Measurements from ENCODE around the gene WFIKKN1.

WFIKKN1 gene

GRCh38 chr16:626787-627453 is 3.9 kb upstream of the WFIKKN1 start:
- ATAC-seq, result peak; percentile 91
- TF ChIP-seq ZNF565 (CRISPR knock-in tag; conservative IDR thresholded peaks at IDR 0.05; ENCODE audit: low read depth), result no peak
- TF ChIP-seq ESRRG (CRISPR knock-in tag; IDR thresholded peaks at IDR 0.05), result no peak
- no peak for TF ChIP-seq ZFP30 (CRISPR knock-in tag; IDR thresholded peaks at IDR 0.05)
- TF ChIP-seq ZNF70 (CRISPR knock-in tag; IDR thresholded peaks at IDR 0.05), result no peak
- TF ChIP-seq ZFP3 (CRISPR knock-in tag; IDR thresholded peaks at IDR 0.05), result no peak
- TF ChIP-seq RARB (CRISPR knock-in tag; IDR thresholded peaks at IDR 0.05), result no peak
- TF ChIP-seq TCF4 (CRISPR knock-in tag; IDR thresholded peaks at IDR 0.05; ENCODE audit: borderline replicate concordance), result no peak
- TF ChIP-seq ARNTL (CRISPR knock-in tag; IDR thresholded peaks at IDR 0.05; ENCODE audit: borderline replicate concordance, low read depth), result no peak
- TF ChIP-seq, protein P1, sequence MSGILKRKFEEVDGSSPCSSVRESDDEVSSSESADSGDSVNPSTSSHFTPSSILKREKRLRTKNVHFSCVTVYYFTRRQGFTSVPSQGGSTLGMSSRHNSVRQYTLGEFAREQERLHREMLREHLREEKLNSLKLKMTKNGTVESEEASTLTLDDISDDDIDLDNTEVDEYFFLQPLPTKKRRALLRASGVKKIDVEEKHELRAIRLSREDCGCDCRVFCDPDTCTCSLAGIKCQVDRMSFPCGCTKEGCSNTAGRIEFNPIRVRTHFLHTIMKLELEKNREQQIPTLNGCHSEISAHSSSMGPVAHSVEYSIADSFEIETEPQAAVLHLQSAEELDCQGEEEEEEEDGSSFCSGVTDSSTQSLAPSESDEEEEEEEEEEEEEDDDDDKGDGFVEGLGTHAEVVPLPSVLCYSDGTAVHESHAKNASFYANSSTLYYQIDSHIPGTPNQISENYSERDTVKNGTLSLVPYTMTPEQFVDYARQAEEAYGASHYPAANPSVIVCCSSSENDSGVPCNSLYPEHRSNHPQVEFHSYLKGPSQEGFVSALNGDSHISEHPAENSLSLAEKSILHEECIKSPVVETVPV (CRISPR knock-in tag; IDR thresholded peaks at IDR 0.05), result no peak
- TF ChIP-seq SNAI2 (CRISPR knock-in tag; IDR thresholded peaks at IDR 0.05), result no peak
- no peak for TF ChIP-seq TSHZ2 (CRISPR knock-in tag; IDR thresholded peaks at IDR 0.05)
- TF ChIP-seq TOX (CRISPR knock-in tag; IDR thresholded peaks at IDR 0.05; ENCODE audit: borderline replicate concordance), result no peak

DNA sequence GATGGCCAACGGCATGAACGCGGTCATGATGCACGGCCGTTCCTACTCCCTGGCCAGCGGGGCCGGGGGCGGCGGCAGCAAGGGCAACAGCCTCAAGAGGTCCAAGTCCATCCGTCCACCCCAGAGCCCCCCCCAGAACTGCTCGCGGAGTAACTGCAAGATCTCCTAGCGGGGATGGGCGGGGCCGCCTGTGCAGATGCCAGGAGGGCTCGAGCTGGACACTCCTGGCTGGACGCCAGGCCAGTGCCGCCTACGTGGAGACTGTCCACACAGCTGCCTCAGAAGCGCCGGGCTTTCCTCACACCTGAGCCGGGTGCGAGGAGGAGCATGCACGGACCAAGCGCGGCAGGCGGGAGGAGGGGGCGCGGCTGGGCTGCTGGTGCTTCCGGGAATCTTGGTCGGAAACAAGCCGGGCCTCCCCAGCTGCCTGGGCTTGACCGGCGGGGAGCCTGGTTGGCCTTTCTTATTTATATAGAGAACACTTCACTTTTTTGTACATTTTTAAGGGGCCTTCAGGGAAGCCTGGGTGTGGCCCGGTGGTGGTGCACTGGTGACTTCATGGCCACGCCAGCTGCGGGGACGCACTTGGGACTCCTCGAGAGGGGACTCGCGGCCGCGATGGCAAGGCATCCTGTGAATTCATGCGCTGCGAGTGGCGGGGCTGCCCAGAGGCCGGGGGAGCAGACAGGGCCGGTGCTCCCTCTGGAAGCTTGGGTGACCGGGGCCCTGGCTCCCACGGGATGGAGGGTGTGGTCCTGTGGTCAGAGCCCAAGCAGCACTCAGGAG is 3.1 kb upstream of the WFIKKN1 start:
- TF ChIP-seq BACH2 (CRISPR knock-in tag; IDR thresholded peaks at IDR 0.05; ENCODE audit: borderline replicate concordance) (no peak), ISL1 (CRISPR knock-in tag; IDR thresholded peaks at IDR 0.05) (no peak), ZFP3 (CRISPR knock-in tag; IDR thresholded peaks at IDR 0.05) (no peak), ZNF70 (CRISPR knock-in tag; IDR thresholded peaks at IDR 0.05) (no peak), ZC3H10 (CRISPR knock-in tag; IDR thresholded peaks at IDR 0.05) (no peak), TSHZ2 (CRISPR knock-in tag; IDR thresholded peaks at IDR 0.05) (no peak), ARNTL (CRISPR knock-in tag; IDR thresholded peaks at IDR 0.05; ENCODE audit: borderline replicate concordance, low read depth) (no peak), TOX (CRISPR knock-in tag; IDR thresholded peaks at IDR 0.05; ENCODE audit: borderline replicate concordance) (no peak), GLIS3 (CRISPR knock-in tag; IDR thresholded peaks at IDR 0.05) (no peak), TCF4 (CRISPR knock-in tag; IDR thresholded peaks at IDR 0.05; ENCODE audit: borderline replicate concordance) (no peak), PPARA (CRISPR knock-in tag; IDR thresholded peaks at IDR 0.05; ENCODE audit: borderline replicate concordance) (no peak), OSR1 (CRISPR knock-in tag; IDR thresholded peaks at IDR 0.05) (no peak)
- TF ChIP-seq, protein P2, sequence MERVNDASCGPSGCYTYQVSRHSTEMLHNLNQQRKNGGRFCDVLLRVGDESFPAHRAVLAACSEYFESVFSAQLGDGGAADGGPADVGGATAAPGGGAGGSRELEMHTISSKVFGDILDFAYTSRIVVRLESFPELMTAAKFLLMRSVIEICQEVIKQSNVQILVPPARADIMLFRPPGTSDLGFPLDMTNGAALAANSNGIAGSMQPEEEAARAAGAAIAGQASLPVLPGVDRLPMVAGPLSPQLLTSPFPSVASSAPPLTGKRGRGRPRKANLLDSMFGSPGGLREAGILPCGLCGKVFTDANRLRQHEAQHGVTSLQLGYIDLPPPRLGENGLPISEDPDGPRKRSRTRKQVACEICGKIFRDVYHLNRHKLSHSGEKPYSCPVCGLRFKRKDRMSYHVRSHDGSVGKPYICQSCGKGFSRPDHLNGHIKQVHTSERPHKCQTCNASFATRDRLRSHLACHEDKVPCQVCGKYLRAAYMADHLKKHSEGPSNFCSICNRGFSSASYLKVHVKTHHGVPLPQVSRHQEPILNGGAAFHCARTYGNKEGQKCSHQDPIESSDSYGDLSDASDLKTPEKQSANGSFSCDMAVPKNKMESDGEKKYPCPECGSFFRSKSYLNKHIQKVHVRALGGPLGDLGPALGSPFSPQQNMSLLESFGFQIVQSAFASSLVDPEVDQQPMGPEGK (CRISPR knock-in tag; IDR thresholded peaks at IDR 0.05; ENCODE audit: borderline replicate concordance), result no peak
- TF ChIP-seq, protein P1 (CRISPR knock-in tag; IDR thresholded peaks at IDR 0.05), result no peak
- peak; percentile 2; the same call in 1 of the 3 replicates for ATAC-seq

All from SK-N-SH treated with all-trans-retinoic acid at 6 μM for 48 hours (cell line).